HG03039 (cell line): ENCODE results near the gene ALS2CL.

Source experiments
- ATAC-seq: cut with Tn5 transposase; IDR thresholded peaks from one replicate; pipeline ENCODE4 v1.9.1; 2021; ENCODE audit warnings: mild to moderate bottlenecking, moderate library complexity; ENCODE audit not compliant: unreplicated experiment

The ALS2CL gene

DNA sequence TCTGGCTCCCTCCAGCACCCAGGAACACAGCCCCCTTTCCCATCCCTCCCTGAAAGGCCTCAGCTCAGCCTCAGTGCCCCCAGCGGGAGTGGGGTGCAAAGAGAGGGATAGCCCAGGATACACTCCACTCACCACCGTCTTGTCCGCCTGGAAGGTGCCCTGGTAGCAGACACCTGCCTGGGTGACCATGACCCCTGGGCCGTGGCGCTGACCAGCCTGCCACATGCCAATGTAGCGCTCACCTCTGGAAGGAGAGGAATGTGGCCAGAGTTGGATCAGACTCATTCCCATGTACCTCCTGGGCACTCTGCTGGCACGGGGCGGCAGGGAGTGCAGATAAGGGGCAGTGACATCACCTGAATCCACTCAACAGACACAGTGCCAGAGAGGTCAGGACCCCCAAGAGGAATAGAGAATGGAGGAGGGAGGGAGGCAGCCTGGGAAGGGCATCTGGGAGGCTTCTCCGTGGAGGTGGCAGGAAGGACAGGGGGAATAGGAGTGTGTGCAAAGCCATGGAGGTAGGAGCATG is 13.1 kb downstream of the ALS2CL start:
- no peak for ATAC-seq

DNA sequence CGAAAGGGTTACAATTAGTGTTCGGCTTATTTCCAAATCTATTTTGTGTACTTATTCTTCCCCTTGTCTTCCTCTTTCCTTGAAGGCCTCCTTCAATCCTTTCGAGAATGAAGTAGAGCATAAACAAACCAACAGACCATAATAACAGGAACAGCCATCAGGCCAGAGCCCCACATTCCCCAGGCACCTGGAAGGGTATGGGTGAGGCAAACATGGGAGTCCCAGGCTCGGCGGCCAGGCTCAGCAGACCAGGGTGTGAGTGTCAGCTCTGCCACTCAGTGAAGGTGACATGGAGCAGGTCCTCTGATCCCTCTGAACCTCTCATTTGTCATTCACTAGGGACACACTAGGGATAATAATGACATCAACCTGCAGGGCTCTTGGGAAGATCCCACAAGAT is 13.8 kb downstream of the ALS2CL start:
- ATAC-seq, result no peak

DNA sequence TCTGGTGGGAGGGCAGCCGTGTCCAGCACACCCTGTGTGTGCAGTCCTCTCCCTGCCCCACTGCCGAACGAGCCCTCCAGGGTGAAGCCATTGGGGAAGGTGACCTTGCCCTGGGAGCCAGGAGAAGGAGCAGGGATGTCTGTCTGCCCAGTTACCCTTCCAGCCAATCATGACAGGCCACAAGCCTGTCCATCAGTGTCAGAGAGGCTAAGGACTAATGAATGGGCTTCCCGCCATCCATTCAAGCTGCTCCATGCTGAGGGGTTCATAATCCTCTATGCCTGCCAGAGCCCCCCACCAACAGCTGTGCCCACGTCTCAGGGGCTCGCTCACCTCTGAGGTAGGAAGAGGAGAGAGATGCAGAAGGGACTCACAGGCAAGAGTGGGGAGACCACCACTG is 15.2 kb downstream of the ALS2CL start:
- no peak for ATAC-seq

DNA sequence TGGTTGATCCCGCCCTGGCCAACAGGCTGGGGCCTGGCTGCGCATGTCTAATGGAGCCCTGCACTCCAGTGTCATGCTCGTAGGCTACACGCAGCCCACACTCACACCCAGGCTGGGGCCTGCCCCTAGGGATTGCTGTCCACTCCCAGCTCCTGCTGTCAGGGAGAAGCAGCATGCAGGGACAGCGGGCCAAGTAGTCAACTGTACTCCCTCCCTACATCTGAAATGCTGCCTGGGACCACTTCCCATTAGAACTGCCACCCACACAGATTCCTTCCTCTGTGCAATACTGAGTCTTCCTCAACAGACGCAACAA is 16.1 kb downstream of the ALS2CL start:
- ATAC-seq, result no peak

DNA sequence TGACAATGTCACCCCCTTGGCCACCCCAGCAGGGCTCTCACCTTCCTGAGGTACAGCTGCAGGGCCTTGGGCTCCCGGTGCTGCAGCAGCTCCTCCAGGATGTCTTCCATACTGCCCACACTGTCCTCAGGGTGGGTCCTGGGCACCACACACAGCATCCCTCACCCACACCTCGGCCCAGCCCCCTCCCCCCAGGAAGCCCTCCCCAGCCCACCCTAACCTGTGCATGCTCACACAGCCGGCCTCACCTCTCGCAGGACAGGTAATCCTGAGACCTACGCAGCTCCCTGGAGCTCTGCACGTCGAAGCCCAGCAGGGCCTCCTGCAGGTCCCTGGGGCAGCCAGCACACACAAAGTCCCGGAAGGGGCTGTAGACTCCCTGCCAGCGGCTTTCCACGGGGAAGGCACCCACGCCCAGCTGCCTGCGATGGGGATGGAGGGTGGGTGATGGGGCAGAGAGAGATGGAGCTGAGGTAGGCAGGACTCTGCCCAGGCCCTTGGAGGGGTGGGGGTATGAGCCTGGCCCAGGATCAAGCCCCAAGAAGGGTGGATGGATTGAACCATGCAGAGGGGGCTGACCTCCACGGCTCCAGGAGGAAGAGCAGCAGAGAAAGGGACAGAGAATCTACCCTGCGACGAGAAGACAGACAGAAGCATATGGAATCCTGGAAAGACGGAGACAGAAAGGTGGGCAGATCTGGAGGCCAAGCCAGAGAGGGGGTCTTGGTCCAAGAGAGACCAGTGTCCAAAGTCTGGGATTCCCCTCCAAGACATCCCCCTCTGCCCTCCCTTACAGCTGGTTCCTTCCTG is 16.7 kb downstream of the ALS2CL start:
- ATAC-seq, result no peak

DNA sequence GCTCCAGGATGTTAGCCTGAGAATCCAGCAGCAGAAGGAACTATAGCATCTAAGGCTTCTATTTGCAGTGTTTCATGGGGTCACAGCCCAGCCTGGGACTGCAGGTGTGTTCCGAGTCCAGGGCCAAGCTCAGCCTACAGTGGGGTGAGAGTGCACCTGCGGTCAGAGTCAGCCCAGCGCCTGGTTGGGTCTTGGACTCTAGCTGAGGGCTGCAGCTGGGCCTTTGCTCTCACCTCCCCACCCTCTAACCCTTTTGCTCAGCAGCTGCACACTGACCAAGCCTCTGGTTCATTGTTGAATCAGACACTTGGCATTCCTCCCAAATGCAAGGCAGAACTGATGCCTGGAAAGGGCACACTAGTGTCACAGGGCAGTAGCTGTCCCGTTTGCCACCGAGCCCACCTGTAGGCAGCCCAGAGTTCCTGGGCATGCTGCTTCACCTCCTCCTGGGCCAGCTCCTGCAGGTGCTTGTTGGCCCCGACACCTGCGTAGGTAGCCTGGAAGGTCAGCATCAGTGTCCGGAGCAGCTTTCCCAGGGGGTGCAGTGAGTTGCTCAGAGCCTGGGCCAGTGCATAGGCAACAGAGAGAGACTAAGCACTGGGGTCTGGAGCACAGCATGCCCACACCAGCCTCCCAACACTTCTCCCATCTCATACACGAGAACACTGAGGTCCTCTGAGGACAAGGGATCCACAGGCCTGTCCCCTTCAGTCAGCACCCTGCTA is 17.5 kb downstream of the ALS2CL start:
- ATAC-seq, result no peak

DNA sequence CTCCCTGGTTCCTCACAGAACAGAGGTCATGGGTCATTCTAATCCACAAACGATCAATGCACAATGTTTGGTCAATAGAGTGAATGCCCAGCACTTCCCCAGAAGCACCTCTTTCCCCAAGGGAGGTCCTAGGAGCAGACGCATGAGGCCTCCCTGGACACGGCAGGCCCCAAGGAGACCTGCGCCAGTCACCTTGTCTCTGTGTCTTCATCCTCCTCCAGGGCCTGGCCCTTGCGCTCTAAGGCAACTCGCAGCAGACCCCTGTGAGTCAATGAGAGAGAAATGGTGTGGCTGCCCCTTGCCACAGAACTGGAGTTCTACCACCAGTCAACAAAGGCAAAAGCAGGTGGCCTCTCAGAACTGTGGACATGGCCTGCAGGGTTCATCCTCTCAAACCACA is 18.1 kb downstream of the ALS2CL start:
- ATAC-seq, result no peak

DNA sequence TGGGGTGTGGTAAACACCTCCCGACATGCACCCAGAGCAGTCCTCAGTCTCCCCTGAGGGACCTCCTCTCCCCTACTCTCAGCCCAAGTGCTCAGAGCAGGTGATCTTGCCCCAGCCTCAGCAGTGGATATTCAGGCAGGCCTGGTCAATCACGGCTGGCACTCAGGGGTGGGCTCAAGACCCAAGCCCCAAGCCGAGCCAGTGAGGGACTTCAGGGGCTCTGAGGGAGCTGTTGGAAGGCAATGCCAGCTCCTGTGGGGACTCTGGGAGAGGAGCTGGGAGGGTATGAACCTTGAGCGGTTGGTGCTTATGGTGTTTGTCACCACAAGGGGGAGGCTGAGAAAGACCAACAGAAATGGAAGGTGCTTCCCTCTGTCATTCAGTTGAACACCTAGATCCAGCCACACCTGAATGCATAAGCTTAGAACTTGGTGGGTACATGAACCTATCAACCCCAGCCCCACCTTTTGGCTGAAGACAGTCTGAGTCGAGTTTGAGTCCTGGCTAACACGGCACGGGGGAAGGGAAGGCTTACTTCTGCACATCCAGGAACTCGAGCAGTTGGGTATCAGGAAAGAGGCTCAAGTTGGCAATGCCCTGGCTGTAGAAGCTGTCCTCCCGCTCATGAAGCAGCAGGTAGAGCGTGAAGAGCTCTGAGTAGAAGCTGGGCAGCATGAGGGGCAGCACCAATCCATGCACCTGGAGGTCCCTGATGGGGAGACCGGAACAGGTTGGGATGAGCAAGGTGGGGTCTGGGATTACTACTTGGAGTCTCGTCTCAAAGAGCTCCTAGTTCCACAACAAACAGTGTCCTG is 19.2 kb downstream of the ALS2CL start:
- no peak for ATAC-seq

DNA sequence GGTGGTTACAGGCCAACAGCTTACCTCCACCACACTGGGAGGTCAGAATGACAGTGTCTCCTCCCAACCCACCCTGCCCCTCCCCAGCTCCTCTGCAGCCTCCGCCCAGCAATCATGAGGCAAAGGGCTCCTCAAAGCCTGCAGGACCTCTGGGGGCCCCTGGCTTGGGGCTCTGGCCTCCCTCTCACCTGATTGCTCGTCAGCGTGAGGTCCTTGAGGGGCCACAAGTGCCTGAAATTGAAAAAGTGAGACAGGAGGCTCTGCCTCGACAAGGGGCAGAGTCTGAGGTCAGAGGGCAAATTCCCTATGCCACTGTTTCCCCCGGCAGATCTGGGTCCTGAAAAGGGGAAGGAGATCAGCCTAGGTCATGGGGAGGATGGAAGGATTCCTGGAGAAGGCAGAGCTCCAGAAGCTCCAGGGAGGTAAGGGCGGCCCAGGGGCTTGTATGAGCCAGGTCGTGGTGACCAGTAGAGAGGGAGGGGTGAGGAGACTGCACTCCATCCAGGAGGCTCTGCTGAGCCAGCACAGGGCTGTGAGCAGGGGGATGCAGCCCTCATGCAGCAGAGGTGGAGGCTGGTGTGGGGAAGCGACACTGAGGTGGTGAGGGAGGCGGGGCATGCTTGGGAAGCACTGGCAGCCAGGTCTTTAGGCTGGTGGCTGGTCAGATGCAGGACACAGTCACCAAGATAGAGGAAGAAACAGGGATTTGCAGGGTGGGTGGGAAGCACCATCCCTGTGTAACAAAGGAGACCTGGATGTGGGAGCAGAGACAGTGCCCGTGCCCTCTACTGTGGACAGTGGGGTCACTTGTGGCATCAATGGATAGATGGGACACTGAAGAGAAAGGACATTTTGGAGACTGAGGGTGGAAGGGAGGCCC is 20.1 kb downstream of the ALS2CL start:
- no peak for ATAC-seq

DNA sequence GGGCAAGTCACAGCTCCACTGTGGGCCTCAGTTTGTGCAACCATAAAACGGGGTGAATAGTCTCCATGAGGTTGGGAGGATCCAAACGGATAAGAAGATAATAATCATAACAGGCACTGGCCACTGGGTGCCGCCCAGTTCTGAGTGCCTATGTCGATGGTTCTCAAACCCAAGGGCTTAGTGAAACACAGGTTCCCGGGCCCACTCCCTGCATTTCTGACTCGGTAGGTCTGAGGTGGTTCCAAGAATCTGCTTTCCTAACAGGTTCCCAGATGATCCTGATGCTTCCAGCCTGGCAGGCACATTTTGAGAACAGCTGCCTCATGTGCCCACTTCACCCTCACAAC is 21.2 kb downstream of the ALS2CL start:
- no peak for ATAC-seq

DNA sequence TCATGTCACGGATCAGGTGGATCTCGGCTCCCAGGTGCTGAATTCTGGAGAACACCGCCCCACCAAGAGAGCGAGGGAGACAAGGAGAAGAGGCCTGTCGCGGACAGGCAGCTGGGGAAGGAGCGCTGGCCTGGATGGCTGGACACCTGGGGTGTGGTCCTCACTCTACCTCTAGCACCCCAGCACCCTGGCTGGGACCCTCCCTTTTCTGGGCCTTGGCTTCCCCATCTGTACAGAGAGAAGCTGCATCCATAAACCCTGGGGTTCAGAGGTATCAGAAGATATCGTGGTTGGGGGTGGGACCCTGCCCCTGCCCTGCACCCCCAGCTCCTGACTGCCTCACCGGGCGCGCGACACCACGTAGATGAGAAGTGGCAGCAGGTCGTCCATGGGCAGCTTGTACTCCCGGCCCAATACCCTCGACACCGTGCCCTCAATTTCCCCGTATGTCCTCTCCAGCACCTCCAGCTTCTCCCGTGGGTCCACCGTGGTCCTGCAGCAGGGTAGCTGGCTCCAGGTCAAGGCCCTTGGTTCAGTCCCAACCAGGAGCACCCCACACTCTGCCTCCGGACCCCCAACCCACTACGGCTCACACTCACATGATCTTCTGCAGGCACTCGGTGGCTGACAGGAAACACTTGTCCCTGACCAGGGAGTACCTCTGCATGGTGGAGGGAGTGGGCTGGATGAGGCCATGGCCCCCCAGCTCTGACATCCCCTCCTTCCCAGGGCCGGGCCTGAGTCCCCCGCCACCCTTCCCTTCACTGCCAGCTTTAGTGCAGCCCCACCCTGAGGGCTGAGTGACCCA is 21.7 kb downstream of the ALS2CL start:
- no peak for ATAC-seq

DNA sequence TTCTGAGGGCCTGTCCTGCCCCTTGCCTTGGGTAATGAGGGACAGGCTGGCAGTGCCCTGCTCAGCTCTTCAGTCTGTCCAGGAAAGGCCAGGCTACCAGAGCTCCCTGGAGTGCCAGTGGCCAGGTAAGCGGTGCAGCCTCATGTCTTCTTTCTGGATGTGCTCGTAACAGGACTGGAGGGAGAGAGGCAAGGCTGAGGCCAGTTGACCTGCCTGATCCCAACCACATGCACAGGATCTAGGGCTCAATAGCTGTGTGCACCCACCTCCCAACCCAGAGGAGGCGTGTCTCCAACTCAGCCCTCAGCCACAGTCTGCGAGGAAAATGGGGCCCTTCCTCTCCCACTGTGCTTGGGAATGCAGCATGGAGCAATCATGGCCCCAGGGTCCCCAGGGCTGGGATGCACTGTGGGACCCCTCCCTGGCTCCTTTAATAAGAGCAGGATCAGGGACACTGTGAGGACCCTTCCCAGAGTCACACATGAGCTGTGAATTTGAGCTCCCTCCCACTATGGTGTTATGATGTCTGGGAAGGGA is 22.5 kb downstream of the ALS2CL start:
- no peak for ATAC-seq

DNA sequence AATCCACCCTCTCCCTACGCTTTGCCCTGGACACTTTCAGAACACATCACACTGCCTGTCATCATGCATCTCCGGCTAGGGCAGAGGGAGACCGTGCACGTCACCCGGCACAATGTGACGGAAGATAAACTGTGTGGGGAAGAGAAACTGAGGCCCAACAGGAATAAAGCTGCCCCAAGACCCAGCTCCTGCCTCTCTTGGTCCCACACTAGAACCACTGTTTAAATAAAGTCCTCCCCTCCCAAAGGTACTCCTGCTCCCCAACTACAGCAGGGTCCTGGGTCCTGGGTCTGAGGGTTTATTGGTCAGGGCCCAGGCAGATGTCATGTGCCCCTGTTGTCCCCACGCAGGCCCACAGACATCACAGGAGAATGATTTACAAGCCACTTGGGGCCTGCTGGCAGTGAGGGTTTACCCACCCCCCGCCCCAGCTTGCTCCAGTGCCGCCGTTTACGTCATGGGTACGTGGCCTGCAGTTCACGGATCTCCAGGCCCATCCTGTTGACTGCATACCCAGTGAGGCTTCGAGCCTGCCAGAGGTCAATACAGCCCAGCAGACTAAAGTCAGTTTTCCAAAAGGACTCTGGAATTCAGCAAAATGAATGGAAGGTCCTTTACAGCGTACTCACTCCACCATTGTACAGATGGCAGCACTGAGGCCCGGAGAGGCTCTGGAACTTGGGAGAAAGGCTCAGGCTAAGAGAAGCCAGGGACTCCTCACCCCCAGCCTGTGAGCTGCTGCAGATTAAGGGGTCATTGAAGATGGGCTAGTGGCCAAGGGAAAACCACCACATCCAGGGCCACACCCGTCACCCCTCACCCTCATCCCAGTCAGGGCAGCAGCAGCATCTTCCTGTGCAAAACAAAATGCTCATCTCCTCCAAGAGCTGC is 23.2 kb downstream of the ALS2CL start:
- no peak for ATAC-seq

DNA sequence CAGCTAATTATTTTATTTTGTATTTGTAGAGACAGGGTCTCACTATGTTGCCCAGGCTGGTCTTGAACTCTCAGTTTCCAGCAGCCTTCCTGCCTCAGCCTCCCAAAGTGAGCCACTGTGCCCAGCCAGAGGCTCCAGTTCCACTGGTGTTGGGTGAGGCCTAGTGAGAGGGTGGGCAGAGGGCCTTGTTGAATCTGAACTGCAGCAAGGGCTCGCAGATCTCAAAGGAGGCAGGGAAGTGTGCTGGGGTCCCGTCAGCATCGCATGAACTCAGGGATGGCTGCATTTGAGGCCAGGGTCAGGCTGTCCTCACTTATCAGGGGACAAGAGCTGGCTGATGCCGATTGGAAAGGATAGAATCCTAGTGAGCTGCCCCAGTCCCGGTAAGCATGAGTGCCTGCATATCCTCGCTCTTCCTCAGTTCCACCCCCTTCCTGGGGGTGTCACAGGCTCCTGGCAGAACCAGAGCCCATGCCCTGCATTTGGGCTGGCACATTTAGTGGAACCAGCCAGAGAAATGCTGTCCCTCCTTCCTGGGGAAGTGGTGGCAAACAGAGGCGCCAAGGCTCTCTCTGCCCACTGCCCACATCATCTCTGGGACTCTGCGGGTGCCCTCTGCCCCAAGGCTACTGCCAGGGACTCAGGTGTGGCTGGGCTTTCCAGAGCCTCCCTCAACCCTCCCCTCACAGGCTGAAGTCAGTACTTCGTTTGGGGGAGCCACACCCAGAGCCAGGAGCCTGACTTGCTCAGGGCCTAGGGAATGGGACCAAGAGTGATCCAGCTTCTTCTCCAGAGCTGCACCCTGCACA is 24.1 kb downstream of the ALS2CL start:
- ATAC-seq, result no peak

DNA sequence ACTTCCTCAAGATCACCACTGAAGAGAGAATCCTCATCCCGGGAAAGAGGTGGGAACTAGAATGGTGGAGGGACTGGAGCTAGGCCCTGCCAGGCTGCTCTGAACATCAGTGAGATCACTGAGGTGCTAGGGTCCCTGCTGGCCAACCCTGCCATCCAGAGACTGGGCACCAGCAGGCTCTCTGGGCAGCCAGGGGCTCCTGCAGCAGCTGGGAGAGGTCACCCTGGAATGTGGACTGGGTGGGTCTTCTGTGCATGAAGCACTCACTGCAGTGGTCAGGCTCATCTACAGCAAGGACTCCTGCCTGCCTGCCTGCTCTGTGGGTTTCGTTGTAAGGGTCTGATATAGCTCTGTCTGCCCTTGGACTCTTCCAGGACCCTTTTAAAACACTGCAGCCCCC is 24.9 kb downstream of the ALS2CL start:
- ATAC-seq, result no peak

DNA sequence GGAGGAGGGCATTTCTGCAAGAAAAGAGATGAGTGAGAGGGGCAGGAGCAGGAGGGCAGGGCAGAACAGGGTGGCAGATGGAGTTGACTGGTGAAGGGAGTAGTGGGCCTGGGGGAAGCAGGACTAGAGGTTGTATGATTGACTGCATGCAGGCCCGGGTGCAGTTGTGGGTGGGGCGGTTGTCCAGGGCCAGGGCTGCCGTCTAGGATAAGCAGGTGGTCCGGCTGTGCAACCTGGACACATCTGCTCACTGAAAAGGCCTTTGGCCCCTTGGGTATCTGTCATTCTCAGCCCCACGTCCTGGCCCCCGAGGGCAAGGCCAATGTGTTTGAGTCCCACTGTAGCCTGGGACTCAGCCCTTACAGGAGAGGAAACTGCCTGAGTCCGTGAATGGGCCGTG is 25.4 kb downstream of the ALS2CL start:
- no peak for ATAC-seq

DNA sequence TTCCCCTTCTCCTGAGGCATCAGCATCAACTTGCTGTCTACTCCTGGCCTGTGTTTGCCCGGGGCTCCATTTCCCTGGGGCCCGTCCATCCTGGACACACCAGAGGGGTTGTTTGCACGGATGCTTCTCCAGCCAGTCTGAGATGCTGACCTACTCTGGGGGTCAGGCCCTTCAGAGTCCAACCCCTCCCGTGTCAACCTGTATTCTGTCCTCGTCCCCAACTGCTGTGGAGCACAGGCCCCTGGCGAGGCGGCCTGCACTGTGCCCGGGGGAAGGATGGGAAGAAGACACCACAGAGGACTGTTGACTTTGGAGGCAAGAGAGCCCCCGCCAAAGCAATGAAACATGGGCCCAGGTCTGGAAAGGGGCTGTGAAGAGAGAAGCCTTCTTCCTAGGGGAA is 25.8 kb downstream of the ALS2CL start:
- no peak for ATAC-seq
